Cerebellar cortex (tissue), 1 donor: ENCODE measurements around the gene SCRT2.

Experiments
- DNase-seq: peaks from one replicate; pipeline ENCODE4 v3.0.0-alpha.2; 2015; ENCODE audit warnings: low spot score

Gene SCRT2

DNA sequence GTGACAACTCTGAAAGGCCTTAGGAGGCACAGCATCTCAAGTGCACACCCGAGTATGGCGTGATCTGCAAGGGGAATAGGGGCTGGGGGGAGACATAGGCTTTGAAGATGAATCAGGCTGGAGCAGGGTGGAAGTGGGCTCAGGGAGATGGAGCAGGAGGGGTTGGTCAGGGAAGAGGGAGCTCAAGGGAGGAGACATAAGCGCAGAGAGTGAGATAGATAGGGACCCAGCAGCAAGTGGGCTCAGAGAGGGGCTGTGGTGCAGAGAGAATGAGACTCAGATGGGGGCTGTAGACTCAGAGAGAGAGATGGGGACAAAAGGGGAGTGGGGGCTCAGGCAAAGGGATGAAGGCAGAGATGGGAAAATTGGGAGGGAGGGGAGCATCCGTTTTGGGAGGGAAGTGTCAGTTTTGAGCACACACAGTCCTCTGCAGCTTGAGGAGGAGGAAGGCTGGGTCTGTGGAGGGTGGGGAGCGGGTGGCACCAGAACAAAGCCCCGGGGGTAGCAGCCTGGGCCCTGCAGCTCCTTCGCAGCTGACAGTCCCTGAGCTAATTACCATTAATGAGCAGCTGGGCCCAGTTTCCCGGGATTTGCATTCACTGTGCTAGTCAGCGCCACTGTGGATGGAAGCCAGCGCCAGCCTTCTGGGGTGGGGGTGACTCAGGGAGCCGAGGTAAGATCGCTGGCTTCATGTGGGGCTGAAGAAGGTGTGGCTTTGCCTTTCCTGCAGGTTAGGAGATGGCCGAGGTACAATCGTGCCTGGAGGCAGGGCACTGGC lies 41.3 kb downstream of the SCRT2 start:
- DNase-seq: no peak

DNA sequence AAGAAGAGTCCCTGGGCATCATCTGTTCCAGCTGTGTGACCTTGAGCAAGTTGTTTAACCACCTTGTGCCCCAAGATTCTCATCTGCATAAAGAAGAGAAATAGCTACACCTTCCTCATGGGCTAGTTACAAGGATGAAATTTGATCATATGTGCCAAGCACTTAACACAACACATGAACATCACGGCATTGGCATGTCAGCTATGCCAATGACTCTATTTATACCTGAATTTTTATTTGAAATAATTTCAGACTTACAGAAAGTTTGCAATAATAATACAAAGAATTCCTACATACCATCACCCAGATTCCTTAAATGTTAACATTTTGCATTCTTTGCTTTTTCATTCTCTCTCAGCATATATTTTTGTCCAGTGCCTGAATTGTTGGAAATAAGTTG lies 44.5 kb downstream of the SCRT2 start:
- no peak for DNase-seq

DNA sequence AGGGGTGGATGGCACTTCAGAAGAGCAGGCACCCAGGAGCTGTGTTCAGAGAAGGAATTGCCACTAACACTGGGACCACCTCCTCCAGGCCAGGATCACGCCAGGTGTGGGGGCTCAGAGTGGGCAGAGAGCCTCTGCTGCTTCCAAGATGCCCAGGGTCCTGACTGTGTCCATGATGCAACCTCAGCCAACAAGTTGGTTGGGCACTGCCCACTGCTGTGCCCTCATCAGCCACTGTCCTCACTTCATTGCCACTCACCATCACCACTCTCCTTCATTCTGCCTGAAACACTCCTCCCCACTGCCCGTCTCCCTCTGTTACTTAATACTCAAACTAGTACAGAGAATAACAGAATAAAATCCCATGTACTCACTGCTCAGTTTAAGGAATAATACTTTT lies 49.0 kb downstream of the SCRT2 start:
- no peak for DNase-seq

DNA sequence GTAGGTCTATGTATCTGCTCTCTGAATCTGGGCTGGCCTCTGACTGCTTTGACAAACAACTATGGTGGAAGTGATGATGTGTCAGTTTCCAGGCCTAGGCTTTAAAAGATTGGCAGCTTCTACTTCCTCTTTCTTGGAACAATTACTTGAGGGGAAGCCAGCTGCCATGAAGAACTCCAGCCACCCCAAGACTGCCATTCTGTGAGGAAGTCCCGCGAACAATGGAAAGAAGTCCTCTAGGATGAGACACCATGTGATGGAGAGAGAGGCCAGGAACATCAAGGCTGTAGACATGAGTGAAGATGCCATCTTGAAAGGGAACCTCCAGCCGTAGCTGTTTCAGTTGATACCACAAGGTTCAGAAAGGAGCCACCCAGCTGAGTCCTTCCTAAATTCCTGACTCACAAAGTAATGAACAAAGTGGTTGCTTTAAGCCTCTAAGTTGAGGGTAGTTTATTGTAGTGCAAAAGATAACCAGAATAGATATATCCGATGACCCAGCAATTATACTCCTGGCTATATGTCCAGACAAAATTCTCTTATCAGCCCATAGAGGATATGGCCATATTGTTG lies 50.2 kb downstream of the SCRT2 start:
- DNase-seq: no peak

DNA sequence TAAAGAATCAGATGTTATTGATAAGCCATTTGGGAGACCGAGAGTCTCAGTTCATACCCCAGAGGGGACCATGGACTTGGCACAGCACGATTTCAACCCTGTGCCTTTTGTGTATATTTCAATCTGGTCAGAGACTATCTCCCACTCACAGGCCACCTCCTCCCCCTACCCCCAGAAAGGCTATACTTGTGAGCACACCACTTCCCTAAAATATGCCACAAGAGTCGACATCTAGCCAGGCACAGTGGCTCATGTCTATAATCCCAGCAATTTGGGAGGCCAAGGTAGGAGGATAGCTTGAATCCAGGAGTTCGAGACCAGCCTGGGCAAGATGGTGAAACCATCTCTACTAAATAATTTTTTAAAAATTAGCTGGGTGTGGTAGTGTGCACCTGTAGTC lies 51.9 kb downstream of the SCRT2 start:
- DNase-seq: no peak

DNA sequence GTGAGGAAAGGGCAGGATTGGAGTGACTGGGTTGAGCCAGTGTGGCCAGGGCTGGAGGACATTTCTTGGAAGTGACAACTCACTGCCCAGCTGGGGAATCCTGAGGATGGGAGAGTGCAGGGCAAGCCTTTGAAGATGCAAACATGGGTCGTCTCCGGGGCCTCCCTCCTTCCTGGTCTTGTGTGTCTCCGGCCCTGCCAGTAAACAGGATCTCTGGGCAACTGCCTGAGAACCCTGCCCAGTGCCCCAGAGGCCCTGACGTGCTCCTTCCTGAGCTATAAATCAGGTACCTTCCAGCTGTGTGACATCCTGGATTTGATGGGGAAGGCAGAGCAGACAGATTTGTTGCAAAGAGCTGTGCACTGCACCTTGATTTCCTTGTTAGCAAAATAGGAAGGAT lies 52.6 kb downstream of the SCRT2 start:
- no peak for DNase-seq

DNA sequence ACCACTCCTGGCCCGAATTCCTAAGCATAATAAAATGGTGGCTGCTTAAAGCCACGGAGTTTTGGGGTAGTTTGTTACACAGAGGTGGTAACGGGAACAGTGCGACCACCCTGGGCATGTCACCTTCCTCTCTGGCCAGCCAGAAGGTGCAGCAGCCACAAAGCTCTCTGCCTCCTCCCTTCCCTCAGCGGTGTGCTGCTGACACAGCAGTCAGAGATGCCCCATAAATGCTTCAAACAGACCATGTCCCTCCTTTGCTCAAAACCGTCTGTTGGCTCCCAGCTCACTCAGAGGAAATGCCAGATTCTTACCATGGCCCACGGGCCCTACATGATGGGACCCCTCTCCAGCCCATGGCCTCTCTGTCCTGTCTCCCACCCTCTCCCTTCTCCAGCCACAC lies 53.4 kb downstream of the SCRT2 start:
- no peak for DNase-seq

DNA sequence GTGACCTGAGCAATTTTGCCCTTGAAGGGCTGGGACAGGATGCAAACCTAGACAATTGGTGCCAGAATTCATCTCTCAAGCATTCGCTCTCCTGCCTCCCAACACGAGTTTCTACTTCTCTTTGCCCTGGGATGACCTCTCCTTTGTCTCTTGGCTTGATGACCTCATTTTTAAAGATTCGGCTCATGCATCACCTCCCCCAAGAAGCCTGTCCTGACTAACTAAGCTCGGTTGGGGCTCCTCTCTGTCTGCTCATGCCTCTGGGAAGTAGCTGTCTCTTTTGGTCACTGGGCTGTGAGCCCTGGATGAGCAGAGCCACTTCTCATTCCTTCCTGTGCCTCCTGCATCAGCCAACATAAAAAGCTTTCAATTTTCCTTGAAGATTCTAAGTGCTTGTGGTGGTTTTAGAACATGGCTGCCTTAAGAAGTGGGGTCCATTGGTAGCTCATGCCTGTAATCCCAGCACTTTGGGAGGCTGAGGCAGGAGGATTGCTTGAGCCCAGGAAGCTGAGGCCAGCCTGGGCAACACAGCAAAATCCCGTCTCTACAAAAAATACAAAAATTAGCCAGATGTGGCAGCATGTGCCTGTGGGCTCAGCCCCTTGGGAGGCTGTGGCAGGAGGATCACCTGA lies 54.4 kb downstream of the SCRT2 start:
- no peak for DNase-seq

DNA sequence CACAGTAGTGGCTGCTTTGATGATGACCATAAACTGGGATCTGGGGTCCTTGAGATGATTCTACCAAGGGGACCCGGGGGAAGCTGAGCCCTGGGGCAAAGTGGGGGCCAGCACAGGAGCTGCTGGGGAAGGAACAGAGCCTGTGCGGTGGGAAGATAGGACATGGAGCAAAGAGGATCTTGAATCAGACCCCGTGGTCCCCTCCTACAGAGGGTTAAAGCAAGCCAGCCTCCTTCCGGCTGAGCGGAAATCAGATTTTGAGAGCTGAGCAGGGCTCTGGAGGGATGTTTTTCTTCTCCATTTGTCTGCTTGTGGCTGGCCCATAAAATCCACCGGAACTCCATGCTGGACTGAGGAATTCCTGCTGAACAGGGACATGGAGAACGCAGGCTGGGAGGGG lies 55.4 kb downstream of the SCRT2 start:
- no peak for DNase-seq

DNA sequence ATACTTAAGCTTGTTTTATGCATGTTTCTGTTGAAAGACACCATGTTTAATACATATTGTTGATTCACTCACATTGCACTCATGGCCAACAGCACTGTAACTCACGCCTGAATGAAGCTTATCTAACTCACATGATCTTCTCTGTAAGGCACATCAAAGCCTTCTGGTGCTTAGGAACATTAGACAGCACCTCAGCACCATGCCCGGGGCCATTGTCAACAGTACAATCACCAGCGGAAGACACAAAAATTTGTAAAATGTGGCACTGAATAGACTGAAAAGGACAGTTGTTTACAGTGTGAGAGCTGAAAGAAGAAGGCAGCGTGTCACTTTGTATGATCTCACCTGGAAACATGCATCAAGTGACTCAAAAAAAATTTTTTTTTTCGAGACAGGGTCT lies 56.6 kb downstream of the SCRT2 start:
- DNase-seq: no peak

DNA sequence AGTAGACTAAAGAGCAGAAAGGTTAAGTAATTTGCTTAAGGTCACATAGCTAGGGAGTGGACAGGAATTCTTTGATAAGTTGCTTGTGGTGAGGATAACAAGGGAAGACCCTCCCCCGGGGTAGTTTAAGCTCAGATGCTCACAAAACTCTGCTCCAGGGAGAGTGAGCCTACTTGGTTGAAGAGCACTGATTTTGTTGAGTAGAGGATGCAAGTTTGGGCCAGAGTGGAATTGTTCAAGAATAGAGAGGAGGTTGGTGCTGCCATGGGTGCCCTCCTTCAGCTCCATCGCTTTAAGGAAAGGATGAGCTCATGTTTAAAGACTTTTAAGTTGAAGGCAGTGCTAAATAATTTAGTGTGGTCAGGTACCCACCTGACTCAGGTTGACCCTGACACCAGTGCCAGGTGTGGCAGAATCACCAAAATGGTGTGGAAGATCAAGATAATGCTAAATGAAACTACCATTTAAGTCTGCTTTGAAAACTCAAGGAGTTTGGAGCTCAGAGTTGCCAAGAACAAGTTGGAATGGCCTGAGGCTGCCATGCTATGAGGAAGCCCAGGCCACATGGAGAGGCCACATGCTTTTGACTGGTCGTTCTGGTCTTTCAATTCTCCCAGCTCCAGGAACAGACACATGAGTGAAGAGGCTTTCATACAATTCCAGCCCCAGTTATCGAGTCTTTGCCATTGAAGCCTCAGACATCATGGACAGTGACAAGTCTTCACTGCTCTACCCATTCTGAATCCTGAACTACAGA lies 57.5 kb downstream of the SCRT2 start:
- no peak for DNase-seq

DNA sequence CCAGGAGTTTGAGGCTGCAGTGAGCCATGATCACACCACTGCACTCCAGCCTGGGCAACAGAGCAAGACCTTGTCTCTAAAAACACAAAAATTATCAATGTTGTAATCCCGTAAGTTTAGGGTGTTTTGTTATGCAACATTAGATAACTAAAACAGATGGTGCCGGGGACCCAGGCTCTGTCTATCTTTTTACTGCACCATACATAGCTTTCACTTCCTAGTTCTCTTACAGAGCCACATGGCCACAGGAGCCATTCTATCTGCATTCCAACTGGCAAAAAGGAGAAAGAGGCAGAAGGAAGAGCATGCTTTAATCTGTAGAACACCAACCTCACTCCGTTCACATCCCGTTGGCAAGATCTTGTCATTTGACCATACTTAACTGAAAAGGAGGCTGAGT lies 60.1 kb downstream of the SCRT2 start:
- DNase-seq: no peak

DNA sequence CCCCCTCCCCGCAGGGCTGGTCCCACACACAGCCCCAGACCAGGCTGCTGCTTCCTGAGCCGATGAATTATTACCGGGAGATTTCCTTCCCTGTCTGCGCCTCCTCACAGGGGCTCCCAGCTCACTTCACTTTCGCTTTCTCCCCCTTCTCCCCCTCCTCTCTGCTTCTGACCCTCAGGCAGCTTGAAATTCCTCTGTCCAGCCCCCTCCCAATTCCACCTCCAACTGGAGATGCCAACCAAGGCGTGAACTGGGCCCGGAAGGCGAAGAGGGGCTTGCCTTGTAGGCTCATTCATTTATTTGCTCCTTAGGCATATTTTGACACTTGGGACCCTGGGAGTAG lies 63.8 kb downstream of the SCRT2 start:
- no peak for DNase-seq
